GM12878 (cell line): ENCODE data around the gene FUT7.

ENCODE experiments used
- JUND ChIP-seq: IDR thresholded peaks from 2 replicates; pipeline ENCODE4 v1.6.1; 2012; ENCODE audit warnings: low read depth, mild to moderate bottlenecking, low read length, improper control_type of control experiment, moderate library complexity
- POLR2A ChIP-seq: IDR thresholded peaks from 2 replicates; pipeline ENCODE4 v1.6.1; 2011; ENCODE audit warnings: low read depth, mild to moderate bottlenecking, low read length
- TF ChIP-seq, protein P1 (sequence below): fragments of 450-650 bp; IDR thresholded peaks from 2 replicates; pipeline ENCODE4 v1.6.1; 2017; ENCODE audit warnings: low read depth, mild to moderate bottlenecking, moderate library complexity

GRCh38 chr9:137055385-137056364, 23.8 kb upstream of the FUT7 start:
- TF ChIP-seq, protein P1, sequence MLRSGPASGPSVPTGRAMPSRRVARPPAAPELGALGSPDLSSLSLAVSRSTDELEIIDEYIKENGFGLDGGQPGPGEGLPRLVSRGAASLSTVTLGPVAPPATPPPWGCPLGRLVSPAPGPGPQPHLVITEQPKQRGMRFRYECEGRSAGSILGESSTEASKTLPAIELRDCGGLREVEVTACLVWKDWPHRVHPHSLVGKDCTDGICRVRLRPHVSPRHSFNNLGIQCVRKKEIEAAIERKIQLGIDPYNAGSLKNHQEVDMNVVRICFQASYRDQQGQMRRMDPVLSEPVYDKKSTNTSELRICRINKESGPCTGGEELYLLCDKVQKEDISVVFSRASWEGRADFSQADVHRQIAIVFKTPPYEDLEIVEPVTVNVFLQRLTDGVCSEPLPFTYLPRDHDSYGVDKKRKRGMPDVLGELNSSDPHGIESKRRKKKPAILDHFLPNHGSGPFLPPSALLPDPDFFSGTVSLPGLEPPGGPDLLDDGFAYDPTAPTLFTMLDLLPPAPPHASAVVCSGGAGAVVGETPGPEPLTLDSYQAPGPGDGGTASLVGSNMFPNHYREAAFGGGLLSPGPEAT: no peak
- no peak for TF ChIP-seq JUND
- TF ChIP-seq POLR2A: no peak
